D721Med (cell line): ENCODE data around the gene SUV39H1.

Experiments
- DNase-seq: peaks from one replicate; pipeline ENCODE4 v3.0.0; 2011; ENCODE audit warnings: low spot score; ENCODE audit not compliant: insufficient read length
- FAIRE-seq: peaks from 2 replicates; lab custom pipeline; 2011; peaks lifted over from hg19 to GRCh38; lab: Jason Lieb, UNC
- CTCF ChIP-seq: IDR thresholded peaks from 2 replicates; pipeline ENCODE4 v1.5.1; 2012; ENCODE audit warnings: mild to moderate bottlenecking, control low read depth; ENCODE audit not compliant: insufficient read depth; ENCODE audit errors: missing control alignments

SUV39H1 gene

GRCh38 chrX:48741834-48742233, 45.3 kb downstream of the SUV39H1 start:
- FAIRE-seq (no peak), DNase-seq (no peak)
- TF ChIP-seq CTCF, result no peak

GRCh38 chrX:48745222-48745621, 48.7 kb downstream of the SUV39H1 start:
- FAIRE-seq (no peak), DNase-seq (no peak)
- TF ChIP-seq CTCF, result no peak

- no peak for FAIRE-seq
- no peak for DNase-seq
- TF ChIP-seq CTCF, result no peak
These were observed 51.0 kb downstream of the SUV39H1 start for GRCh38 chrX:48747415-48748016.

- FAIRE-seq (no peak), DNase-seq (no peak)
- TF ChIP-seq CTCF, result no peak
These were observed 52.6 kb downstream of the SUV39H1 start for GRCh38 chrX:48749182-48749581.

GRCh38 chrX:48751343-48751742, 54.8 kb downstream of the SUV39H1 start:
- TF ChIP-seq CTCF, result no peak
- FAIRE-seq (no peak), DNase-seq (no peak)

- TF ChIP-seq CTCF, result no peak
- DNase-seq (no peak), FAIRE-seq (no peak)
These were observed 56.0 kb downstream of the SUV39H1 start for GRCh38 chrX:48752498-48752897.

GRCh38 chrX:48753708-48754228, 57.2 kb downstream of the SUV39H1 start:
- no peak for TF ChIP-seq CTCF
- FAIRE-seq (no peak), DNase-seq (no peak)
